ENCODE data around the gene STARD3. TPM values are rescaled to one million over a fixed set of nuclear protein-coding genes. Genes with fewer than 3 reads are reported as not detected.

The STARD3 gene
- polyA plus RNA-seq, 1 donor from 2014 or later: 105 TPM

DNA sequence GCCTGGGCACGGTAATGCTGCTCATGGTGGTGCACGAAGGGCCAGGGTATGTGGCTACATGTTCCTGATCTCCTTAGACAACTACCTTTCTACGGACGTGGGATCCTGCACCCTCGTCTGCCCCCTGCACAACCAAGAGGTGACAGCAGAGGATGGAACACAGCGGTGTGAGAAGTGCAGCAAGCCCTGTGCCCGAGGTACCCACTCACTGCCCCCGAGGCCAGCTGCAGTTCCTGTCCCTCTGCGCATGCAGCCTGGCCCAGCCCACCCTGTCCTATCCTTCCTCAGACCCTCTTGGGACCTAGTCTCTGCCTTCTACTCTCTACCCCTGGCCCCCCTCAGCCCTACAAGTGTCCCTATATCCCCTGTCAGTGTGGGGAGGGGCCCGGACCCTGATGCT, 74.9 kb downstream of the STARD3 start:
- Histone ChIP-seq H4K20me1 (ENCODE audit: insufficient read depth) (no peaks in the 10 kb centered on the region), H2AFZ (ENCODE audit: low read depth, low read length) (no peak overlapping the region), H3K27me3 (ENCODE audit: insufficient read depth, low read depth, low read length) (no peaks in the 10 kb centered on the region), H3K4me3 (ENCODE audit: low read length) (no peak overlapping the region), H3F3A (ENCODE audit: insufficient read depth, low read length, poor library complexity, severe bottlenecking) (no peaks in the 10 kb centered on the region), H3K9ac (ENCODE audit: low read length) (no peak overlapping the region), H3K9me2 (ENCODE audit: insufficient read depth, low read length) (no peaks in the 10 kb centered on the region), H3K79me2 (replicated peaks; ENCODE audit: insufficient read depth, low read length) (no peaks in the 10 kb centered on the region), H3K27ac (ENCODE audit: low read length) (no peak overlapping the region), H3K9me3 (ENCODE audit: low read length) (no peaks in the 10 kb centered on the region), H3K36me3 (ENCODE audit: insufficient read depth, low read length) (no peaks in the 10 kb centered on the region), H3K4me2 (ENCODE audit: low read length) (no peak overlapping the region)
- TF ChIP-seq, protein P1, sequence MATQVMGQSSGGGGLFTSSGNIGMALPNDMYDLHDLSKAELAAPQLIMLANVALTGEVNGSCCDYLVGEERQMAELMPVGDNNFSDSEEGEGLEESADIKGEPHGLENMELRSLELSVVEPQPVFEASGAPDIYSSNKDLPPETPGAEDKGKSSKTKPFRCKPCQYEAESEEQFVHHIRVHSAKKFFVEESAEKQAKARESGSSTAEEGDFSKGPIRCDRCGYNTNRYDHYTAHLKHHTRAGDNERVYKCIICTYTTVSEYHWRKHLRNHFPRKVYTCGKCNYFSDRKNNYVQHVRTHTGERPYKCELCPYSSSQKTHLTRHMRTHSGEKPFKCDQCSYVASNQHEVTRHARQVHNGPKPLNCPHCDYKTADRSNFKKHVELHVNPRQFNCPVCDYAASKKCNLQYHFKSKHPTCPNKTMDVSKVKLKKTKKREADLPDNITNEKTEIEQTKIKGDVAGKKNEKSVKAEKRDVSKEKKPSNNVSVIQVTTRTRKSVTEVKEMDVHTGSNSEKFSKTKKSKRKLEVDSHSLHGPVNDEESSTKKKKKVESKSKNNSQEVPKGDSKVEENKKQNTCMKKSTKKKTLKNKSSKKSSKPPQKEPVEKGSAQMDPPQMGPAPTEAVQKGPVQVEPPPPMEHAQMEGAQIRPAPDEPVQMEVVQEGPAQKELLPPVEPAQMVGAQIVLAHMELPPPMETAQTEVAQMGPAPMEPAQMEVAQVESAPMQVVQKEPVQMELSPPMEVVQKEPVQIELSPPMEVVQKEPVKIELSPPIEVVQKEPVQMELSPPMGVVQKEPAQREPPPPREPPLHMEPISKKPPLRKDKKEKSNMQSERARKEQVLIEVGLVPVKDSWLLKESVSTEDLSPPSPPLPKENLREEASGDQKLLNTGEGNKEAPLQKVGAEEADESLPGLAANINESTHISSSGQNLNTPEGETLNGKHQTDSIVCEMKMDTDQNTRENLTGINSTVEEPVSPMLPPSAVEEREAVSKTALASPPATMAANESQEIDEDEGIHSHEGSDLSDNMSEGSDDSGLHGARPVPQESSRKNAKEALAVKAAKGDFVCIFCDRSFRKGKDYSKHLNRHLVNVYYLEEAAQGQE (IDR thresholded peaks at IDR 0.05; ENCODE audit: borderline replicate concordance): no peak
- TF ChIP-seq POLR2AphosphoS5 (IDR thresholded peaks at IDR 0.05) (no peak), TAF1 (IDR thresholded peaks at IDR 0.05; ENCODE audit: low read depth) (no peak), EZH2 (IDR thresholded peaks at IDR 0.05; ENCODE audit: borderline replicate concordance, insufficient read depth, low read length, poor library complexity, severe bottlenecking) (no peak), RAD21 (conservative IDR thresholded peaks at IDR 0.05) (no peak), MXI1 (conservative IDR thresholded peaks at IDR 0.05; ENCODE audit: poor library complexity, severe bottlenecking) (no peak)

Other genes starting within 250 kb of the STARD3 start
- gene FBXL20, start 235.5 kb upstream of the STARD3 start, polyA plus RNA-seq: 12.0 and 15.5 TPM in 2 replicates
- gene MED1, start 185.9 kb upstream of the STARD3 start, polyA plus RNA-seq: 16.4 and 18.7 TPM in 2 replicates
- gene CDK12, start 175.7 kb upstream of the STARD3 start, polyA plus RNA-seq: 10.4 and 21.7 TPM in 2 replicates
- not detected in 2 replicates for gene NEUROD2, start 29.2 kb upstream of the STARD3 start, polyA plus RNA-seq
- 1.8 and 3.5 TPM in 2 replicates for gene PPP1R1B, start 10.2 kb upstream of the STARD3 start, polyA plus RNA-seq
- 3.3 and 3.7 TPM in 2 replicates for gene TCAP, start 28.2 kb downstream of the STARD3 start, polyA plus RNA-seq
- gene PNMT, start 31.3 kb downstream of the STARD3 start, polyA plus RNA-seq: 1.5 TPM in 1 of 2 replicates, not detected in the other
- 27.2 and 30.7 TPM in 2 replicates for gene PGAP3, start 50.9 kb downstream of the STARD3 start, polyA plus RNA-seq
- gene ERBB2, start 62.9 kb downstream of the STARD3 start, polyA plus RNA-seq: 8.7 and 16.0 TPM in 2 replicates
- 104 and 106 TPM in 2 replicates for gene MIEN1, start 93.4 kb downstream of the STARD3 start, polyA plus RNA-seq
- not detected in 2 replicates for gene GRB7, start 100.8 kb downstream of the STARD3 start, polyA plus RNA-seq
- gene IKZF3, start 227.2 kb downstream of the STARD3 start, polyA plus RNA-seq: not detected in 2 replicates
- gene ZPBP2, start 231.1 kb downstream of the STARD3 start, polyA plus RNA-seq: not detected in 2 replicates

Data from neural cell (in vitro differentiated cells).